GM12865 (cell line): ENCODE data around the gene IRF8.

Source experiments
- DNase-seq: peaks from one replicate; pipeline ENCODE4 v3.0.0; 2010; ENCODE audit warnings: low read depth
- H3K4me3 ChIP-seq: 2 replicates; pipeline ENCODE4 v1.5.1; 2011; ENCODE audit warnings: mild to moderate bottlenecking, low read depth, low read length, control low read depth
- CTCF ChIP-seq: IDR thresholded peaks from 2 replicates; pipeline ENCODE4 v1.5.1; 2011; ENCODE audit warnings: low read length, control low read depth, low read depth, inconsistent platforms; ENCODE audit not compliant: insufficient read depth; ENCODE audit errors: missing control alignments

Gene IRF8

GRCh38 chr16:85878407-85878806 lies 20.6 kb upstream of the IRF8 start:
- DNase-seq = no peak
- H3K4me3 ChIP-seq = no peak overlapping the region
- no peak for TF ChIP-seq CTCF

- no peak for DNase-seq
- no peak for TF ChIP-seq CTCF
- no peak overlapping the region for H3K4me3 ChIP-seq
These were observed 20.1 kb upstream of the IRF8 start for GRCh38 chr16:85878875-85879274.

- no peak for DNase-seq
- no peak overlapping the region for H3K4me3 ChIP-seq
- no peak for TF ChIP-seq CTCF
These were observed 19.4 kb upstream of the IRF8 start for GRCh38 chr16:85879549-85879948.

- no peak for TF ChIP-seq CTCF
- no peak overlapping the region for H3K4me3 ChIP-seq
- peak; percentile 79 for DNase-seq
These were observed 18.8 kb upstream of the IRF8 start for GRCh38 chr16:85879975-85880831.

- no peak for TF ChIP-seq CTCF
These were observed 18.1 kb upstream of the IRF8 start for GRCh38 chr16:85880861-85881260.

GRCh38 chr16:85881436-85881835 lies 17.5 kb upstream of the IRF8 start:
- DNase-seq = no peak
- H3K4me3 ChIP-seq = no peak overlapping the region
- no peak for TF ChIP-seq CTCF

More at GRCh38 chr16:85880861-85881260, 18.1 kb upstream of the IRF8 start:
- no peak for DNase-seq
- H3K4me3 ChIP-seq = no peak overlapping the region

GRCh38 chr16:85882181-85882810 lies 16.7 kb upstream of the IRF8 start:
- TF ChIP-seq CTCF = no peak
- DNase-seq = peak; percentile 59
- H3K4me3 ChIP-seq = no peak overlapping the region
